ENCODE measurements around the gene IVNS1ABP. TPM values are rescaled to one million over a fixed set of nuclear protein-coding genes. Genes with fewer than 3 reads are reported as not detected.

The IVNS1ABP gene
- total and polyA plus RNA-seq, 2 donors, result 69.7 to 70.0 TPM

Other genes with a start within 250 kb of the IVNS1ABP start
- gene TRMT1L, start 160.3 kb downstream of the IVNS1ABP start, total RNA-seq, result 15.6 TPM
- gene TRMT1L, start 160.3 kb downstream of the IVNS1ABP start, polyA plus RNA-seq, result 18.9 TPM
- 8.3 TPM for gene SWT1, start 160.1 kb downstream of the IVNS1ABP start, total RNA-seq
- 6.8 TPM for gene SWT1, start 160.1 kb downstream of the IVNS1ABP start, polyA plus RNA-seq

Data from thymus (tissue), 2 donors.